Stimulated activated CD4-positive, alpha-beta T cell treated with anti-CD3 and anti-CD28 coated beads, TNF-alpha, amount 100 ng/mL, for 4 hours (primary cell): ENCODE measurements around the gene TMEM92.

Experiments used
- DNase-seq, 3 experiments: peaks; one replicate each; pipeline ENCODE4 v3.0.0-alpha.2; 2020; ENCODE audit warnings: low read depth in 3 of 3

The TMEM92 gene

DNA sequence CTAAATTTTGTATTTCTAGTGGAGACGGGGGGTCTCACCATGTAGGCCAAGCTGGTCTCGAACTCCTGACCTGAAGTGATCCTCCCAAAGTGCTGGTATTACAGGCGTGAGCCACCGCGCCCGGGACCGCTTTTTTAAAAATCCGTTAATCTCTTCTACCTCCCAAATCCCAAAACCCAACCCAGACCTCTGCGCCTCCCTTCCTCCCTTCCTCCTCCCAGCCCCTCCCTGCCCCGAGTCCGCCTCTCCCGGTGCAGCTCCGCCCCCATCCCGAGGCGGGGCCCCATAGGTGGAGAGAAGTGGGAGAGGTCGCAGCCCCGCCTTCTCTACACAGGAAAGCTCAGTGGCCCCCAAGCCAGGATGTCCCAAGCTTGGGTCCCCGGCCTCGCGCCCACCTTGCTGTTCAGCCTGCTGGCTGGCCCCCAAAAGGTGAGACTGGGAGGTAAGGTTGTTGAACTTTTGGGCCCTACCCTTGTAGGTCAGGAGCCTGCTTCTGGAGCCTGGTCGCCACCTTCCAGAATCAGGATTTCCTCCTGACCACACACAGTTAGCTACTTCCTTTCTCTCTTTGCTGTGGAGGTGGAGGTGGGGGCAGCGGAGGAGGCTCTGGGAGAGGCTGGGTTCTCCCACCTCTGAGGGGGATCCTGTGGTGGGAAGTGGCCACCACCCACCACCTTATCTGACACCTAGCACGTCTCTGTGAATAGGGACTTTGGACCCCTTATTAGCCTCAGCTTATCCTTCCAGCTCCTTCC lies at the start of gene TMEM92:
Gene TMEM92, plus strand, starts transcription at position 325 of the 755 bp plus-strand sequence. Its CDS starts 36 bp downstream, at position 361.
- DNase-seq = no peak

DNA sequence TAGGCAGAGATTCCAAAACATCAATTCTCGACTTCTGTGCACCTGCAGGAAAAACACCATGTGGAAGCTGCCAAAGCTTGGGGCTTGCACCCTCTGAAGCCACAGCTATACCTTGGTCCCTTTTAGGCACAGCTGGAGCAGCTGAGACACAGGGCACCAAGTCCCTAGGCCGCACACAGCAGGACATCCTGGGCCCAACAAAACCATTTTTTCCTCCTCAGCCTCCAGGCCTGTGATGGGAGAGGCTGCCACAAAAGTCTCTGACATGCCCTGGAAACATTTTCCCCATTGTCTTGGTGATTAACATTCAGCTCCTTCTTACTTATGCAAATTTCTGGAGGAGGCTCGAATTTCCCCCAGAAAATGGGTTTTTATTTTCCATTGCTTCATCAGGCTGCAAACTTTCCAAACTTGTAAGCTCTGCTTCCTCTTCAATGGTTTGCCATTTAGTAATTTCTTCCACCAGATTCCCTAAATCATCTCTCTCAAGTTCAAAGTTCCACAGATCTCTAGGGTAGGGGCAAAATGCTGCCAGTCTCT lies 48.5 kb upstream of the TMEM92 start:
- no peak for DNase-seq

DNA sequence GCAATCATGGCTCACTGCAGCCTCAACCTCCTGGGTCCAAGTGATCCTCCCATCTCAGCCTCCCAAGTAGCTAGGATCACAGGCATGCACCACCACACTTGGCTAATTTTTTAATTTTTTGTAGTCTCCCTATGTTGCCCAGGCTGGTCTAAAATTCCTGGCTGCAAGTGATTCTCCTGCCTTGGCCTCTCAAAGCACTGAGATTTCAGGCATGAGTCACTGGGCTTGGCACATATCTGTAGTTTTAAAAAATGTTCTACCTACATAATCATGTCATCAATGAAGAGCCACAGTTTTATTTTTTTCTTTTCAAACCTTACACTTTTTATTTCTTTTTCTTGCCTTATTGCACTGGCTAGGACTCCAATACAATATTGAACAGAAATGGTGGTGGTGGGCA lies 39.7 kb upstream of the TMEM92 start:
- no peak for DNase-seq

DNA sequence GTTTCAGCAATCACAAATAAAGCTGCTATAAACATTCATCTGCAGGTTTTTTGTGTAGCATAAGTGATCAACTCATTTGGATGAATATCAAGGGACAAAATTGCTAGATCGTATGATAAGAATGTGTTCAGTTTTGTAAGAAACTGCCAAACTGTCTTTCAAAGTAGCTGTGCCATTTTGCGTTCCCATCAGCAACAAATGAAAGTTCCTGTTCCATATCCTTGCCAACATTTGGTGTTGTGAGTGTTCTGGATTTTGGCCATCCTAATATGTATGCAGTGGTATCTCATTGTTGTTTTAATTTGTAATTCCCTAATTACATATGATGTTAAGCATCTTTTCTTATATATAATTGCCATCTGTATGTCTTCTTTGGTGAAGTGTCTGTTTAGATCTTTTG lies 36.4 kb upstream of the TMEM92 start:
- no peak for DNase-seq

DNA sequence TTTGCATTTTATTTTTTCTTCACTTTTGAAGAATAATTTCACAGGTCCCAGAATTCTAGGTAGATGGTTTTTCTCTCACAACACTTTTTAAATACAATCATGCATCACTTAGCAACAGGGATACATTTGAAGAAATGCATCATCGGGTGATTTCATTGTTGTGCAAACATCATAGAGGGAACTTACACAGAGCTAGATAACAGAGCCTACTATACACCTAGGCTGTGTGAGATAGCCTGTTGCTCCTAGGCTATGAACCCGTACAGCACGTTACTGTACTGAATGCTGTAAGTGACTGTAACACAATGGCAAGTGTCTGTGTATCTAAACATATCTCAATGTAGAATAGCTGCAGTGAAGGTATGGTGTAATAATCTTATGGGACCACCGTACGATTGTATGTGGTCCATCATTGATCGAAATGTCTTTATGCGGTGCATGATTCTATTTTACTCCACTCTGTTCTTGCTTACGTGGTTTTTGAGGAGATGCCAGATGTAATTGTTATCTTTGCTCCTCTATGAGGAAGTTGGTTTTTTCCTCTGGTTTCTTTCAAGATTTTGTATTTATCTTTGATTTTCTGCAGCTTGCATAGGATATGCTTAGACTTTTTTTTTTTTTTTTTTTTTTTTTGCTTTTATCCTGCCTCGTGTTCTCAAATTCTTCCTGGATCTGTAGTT lies 35.5 kb upstream of the TMEM92 start:
- DNase-seq = no peak

DNA sequence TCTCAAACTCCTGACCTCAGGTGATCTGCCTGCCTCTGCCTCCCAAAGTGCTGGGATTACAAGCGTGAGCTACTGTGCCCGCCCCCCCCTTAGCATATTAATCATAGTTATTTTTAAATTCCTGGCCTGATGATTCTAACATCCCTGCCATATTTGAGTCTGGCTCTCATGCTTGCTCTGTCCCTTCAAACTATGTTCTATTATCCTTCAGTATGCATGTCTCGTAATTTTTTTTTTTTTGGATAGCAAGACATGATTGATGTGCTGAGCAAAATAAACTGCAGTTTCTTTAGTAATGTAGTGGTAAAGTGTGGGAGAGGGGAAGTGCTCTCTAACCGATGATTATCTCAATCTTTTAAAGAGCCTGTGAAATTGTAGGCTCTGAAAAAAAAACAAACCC lies 34.3 kb upstream of the TMEM92 start:
- no peak for DNase-seq

DNA sequence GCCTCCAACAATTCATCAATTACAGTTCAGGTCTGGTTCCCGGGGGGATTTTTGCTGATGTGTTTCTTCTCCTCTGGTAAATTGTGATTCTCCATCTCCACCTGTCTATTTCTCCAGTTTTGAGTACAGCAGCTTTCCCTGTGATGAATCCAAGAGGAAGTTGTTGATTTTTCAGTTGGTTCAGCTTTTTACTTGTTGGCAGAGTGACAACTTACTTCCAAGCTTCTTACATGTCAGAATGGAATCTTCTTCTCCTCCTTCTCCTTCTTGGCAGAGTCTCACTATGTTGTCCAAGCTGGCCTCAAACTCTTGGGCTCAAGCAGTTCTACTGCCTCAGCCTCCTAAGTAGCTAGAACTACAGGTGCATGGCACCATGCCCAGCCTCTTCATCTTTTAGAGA lies 33.4 kb upstream of the TMEM92 start:
- DNase-seq = no peak

DNA sequence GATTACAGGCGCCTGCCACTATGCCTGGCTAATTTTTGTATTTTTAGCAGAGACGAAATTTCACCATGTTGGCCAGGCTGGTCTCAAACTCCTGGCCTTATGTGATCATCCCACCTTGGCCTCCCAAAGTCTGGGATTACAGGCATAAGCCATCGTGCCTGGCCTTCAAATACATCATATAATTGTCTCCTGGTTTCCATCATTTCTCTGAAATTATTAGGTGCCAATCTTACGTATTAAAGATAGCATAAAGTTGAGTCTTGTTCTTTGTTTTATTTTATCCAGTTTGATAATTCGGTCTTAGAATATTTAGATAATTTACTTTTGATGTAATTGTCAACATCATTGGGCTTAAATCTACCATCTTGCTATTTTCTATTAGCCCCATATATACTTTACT lies 32.8 kb upstream of the TMEM92 start:
- no peak for DNase-seq

DNA sequence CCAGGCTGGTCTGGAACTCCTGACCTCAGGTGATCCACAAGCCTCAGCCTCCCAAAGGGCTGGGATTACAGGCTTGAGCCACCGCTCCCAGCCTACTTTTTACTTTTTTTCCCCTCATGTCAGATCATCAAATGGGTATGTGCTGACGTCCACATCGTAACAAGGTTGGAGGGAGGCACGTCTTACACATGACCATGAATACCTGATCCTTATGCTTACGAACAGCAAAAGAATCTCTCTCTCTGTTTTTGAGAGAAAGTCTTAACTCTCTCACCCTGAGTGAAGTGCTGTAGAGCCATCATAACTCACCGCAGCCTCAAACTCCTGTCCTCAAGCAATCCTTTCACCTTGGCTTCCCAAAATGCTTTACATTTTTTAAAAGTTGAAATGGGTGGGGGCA lies 29.5 kb upstream of the TMEM92 start:
- no peak for DNase-seq

DNA sequence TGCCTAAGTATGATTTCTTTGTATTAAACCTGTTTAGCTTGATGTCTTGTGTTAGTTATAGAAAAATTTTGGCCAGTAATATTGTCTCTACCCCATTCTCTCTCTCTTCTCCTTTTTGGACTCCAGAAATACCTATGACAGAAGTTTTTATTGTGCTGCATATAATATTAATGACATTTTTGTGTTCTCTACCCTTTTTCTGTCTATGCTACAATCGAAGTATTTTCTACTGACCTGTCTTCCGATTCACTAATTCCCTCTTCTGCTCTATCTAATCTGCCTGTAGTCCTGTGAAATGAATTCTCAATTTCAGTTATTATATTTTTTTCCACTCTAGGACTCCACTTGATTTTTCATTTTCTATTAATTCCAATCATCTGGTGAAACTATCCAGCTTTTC lies 26.0 kb upstream of the TMEM92 start:
- no peak for DNase-seq

DNA sequence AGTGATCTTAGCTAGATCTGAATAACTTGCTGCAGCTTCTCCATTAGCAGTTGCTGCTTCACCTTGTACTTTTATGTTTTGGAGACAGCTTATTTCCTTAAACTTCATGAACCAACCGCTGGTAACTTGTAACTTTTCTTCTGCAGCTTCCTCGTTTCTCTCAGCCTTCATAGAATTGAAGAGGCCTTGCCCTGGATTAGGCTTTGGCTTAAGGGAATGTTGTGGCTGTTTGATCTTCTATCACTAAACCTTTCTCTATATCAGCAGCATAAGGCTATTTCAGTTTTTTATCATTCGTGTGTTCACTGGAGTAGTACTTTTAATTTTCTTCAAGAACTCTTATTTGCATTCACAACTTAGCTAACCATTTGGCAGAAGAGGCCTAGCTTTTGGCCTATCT lies 21.5 kb upstream of the TMEM92 start:
- no peak for DNase-seq

DNA sequence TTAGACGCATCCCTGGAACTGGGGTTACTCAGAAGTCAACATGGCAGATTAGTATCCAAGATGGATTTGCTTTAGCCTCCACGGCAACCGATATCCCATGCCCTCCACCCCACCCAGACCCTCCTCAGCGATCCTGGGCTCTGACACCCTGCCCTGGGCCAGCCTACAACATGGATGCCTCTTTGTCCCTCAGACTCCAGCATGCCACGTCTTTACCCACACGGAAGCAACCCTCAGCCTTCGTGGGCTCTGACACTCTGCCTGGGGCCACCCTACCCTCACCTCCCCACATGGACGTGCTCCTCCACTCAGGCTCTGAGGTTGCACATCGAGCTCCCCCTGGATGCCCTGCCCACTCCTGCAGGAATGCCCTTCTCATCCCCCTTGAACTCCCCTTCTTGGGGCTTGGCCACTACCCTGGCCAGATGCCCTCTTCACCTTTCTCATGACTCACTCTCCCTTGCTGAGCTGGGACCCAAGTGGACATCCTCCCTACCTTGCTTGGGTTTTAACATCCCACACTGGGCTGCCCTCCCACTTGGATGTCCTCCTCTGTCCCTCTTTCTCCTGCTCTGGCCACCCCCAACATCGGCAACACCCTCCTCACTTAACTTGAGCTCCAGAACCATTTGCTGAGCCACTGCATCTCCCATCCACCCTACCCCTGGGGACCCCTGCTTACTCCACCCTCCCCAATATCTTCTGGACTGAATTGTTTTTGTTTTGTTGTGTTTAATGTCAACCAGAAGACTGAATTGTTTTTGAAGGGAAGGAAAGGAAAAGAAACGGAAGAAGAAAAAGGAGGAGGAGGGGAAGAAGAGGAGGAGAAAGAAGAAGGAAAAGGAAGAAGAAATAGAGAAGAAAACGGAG lies 18.3 kb upstream of the TMEM92 start:
- DNase-seq = no peak

DNA sequence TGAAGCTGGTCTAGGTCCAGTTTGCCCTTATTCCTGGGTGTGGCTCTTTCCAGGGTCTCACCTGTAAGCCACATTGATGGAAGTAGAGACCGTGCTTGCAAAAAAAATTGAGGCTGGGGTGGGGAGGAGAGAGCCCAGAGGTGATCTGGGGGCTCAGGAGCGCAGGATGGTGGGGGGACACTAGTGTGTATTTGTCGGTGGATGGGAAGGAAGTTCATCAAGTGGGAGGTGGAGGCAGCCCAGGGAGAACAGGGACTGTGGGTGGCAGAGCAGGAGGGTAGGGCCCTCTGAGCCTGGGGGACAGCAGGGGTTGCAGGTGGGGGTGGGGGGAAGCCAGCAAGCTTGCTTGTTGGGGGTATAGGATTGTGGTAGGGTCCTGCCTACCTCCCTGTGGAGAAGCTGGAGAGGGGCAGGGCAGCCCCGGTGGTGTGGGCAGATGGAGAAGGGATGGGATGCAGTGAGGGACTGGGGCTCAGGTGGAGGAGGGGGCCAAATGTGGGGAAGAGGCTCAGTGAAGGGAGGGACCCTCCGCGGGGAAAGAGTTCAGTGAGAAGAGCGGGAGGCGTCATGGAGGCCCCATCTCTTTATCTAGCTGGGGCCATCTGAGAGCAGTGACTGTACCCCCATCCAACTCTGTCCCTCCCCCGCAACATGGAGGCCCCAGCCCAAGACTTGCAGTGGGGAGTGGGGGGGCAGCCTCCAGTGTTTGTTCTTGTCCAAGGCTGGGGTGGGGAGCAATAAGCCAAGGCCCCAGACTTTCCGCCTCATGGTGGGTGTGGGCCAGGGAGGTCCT lies 17.2 kb upstream of the TMEM92 start:
- no peak for DNase-seq

DNA sequence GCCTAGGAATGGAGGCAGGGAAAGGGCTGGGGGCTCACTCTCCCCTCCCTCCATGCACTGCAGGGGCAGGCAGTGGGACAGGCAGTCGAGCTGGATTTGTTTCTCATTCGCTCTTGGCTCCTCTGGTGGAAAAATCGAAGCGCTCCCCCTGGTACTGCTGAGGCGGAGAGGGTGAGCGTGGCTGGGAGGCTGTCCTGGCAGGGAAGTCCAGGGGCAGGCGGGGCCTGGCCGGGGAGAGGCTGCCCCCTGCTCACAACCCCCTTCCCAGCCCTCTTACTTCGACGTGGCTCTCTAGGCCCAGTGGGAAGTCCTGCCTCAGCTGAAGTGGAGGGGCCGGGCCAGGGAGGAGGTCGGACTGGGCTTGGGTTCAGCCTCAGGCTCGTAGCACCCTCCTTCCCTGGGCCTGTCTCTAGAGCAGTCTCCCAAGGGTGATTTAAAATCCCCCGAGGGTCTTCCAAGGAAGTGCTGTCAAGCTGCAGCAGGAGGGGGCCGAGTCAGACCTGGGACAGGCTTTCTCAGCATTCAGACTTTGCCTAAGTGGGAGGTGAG lies 16.5 kb upstream of the TMEM92 start:
- DNase-seq = no peak

DNA sequence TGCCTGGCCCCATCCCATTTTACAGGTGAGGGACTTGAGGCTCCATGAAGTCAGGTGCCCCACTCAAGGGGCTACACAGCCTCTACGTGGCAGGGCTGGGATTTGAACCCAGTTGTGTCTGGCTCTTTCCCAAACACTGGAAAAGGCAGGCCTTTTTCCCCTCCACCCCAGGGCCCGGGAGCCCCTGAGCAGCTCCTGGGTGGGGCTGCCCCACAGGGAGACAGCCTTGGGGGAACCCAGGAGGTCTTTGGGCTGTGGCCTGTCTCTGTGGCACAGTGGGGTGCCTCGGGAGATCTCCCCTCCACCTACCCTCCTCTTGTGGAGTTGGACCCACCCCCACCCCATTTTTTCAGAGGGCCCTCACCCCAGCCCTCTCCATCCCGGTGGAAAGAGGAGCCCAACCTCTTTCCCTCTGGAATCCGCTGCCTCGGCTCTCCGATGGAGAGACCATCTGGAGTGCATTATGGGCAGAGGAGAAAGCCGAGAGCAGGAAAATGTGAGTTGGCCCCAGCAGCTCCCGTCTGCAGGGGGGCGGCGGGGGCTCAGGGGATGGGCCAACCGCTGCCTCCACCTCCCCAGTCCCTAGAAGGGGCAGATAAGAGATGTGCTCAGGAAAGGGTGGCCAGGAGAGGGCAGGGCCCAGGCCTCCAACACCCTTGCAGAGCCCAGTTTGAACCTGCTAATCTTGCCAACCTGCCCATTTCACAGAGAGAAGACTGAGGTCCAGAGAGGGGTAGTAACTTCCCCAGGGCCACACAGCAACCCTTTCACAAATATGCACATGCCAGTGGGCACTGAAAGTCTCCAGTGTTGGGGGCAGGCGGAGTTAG lies 15.4 kb upstream of the TMEM92 start:
- no peak for DNase-seq

DNA sequence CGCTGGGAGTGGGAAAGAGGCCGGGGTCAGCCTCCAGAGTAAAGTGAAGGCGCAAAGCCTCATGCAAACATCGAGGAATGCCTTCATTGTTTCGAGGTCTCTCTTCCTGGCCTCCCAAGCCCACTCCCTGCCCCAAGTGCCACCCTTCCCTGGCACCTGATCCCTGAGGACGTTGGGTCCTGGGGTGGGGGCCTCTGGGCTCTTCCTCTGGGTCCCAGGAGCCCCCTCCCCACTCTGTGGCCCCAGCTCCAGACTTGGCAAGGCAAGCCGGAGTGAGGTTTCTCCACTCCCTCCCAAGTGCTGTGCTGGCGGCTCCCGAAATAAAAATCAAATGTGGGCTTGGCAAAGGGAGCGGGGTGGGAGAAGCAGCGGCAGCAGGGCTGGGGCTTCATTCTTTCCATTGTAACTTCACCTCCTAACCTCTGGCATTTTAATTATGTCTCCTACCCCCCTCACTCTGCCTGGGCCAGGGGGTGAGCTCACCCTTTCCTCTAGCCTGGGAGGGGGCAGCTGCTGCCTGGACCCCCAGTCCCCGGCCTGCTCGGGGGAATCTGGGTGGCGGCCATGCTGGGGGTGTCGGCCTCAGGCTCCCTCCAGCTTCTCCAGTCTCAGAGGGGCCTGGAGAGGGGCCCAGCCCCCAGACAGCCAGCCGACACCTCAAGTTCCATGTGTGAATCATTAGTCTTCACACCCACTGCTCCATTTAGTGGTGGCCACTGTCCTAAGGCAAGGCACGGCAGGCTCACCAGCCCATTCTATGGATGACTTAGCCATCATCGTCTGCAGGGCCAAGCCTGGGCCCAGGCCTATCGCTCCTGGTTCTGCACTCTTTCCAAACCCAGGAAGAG lies 14.6 kb upstream of the TMEM92 start:
- DNase-seq = no peak

DNA sequence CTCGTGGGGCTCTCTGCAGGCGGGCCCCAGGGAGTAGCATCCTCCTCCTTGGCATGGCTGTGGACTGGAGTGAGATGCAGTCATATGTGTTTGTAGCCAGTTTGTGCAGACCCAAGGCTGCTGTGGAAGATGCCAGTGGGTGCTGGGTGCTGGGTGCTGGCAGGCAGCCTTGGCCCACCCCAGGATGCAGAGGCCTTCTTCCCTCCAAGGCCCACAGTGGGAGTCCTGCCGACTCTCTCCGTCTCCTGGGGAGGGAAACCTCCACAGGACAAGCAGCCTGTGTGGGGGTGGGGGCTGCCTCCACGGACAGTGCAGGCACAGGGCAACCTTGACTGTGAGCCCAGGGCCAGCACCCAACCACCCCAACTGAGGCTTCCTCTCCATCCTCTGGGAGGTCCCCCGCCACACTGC lies 13.8 kb upstream of the TMEM92 start:
- DNase-seq = no peak

DNA sequence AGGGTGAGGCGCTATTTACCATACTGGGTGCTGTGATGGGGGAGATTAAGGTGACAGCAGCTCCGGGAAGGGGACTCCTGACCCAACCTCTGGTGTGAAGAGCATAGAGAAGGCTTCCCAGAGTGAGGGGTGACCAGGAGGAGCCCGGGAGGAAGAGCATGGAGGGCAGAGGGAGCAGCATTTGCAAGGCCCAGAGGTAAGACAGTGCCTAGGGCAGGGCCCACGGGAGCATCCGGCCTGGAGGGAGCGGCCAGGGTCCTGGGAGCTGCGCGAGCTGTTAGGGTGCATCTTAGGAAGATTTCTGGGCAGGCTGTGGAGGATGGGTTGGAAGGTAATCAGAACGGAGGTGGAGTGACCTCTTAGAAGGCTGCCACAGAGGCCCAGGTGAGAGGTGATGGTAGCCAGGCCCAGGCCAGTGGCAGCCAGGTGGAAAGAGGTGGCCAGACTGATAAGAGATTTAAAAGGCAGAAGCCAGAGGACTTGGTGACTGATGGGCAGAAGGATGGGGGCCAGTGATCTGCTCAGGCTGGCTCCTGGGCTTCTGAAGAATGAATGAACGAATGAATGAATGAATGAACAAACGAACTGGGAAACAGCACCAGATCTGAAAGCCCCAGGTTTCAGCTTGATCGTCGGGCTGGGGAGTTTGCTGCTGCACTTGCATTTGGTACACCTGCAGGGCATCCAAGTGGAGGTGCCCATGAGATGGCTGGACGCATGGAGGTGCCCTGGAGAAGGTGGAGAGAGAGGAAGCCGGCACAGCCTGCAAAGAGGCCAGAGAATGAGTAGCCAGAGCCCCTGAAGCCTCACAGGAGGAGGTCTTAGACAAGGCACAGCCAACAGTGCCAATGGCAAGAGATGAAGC lies 13.0 kb upstream of the TMEM92 start:
- DNase-seq = no peak
